ENCODE measurements around the gene SLAMF8.

Gene SLAMF8

GRCh38 chr1:159849626-159850366 lies 23.1 kb downstream of the SLAMF8 start:
- no peak for DNase-seq

GRCh38 chr1:159851407-159851806 lies 24.7 kb downstream of the SLAMF8 start:
- DNase-seq: no peak

- DNase-seq: no peak
Measured at GRCh38 chr1:159853417-159854115, 26.9 kb downstream of the SLAMF8 start.

- DNase-seq: no peak
Measured at GRCh38 chr1:159854116-159854692, 27.5 kb downstream of the SLAMF8 start.

GRCh38 chr1:159854693-159855192 lies 28.1 kb downstream of the SLAMF8 start:
- DNase-seq: no peak

GRCh38 chr1:159855709-159856108 lies 29.0 kb downstream of the SLAMF8 start:
- DNase-seq: no peak

- no peak for DNase-seq
Measured at GRCh38 chr1:159856576-159856975, 29.9 kb downstream of the SLAMF8 start.

- DNase-seq: no peak
Measured at GRCh38 chr1:159857889-159858288, 31.2 kb downstream of the SLAMF8 start.

- DNase-seq: no peak
Measured at GRCh38 chr1:159859767-159860322, 33.2 kb downstream of the SLAMF8 start.

- DNase-seq: no peak
Measured at GRCh38 chr1:159860456-159860855, 33.8 kb downstream of the SLAMF8 start.

GRCh38 chr1:159861218-159861617 lies 34.5 kb downstream of the SLAMF8 start:
- DNase-seq: no peak

- DNase-seq: no peak
Measured at GRCh38 chr1:159862031-159862430, 35.4 kb downstream of the SLAMF8 start.

- DNase-seq: no peak
Measured at GRCh38 chr1:159862557-159862956, 35.9 kb downstream of the SLAMF8 start, which contains the start of gene VSIG8. TSS of gene VSIG8 (minus strand) at chr1:159862657. CDS start at chr1:159862521, 136 bp downstream.

GRCh38 chr1:159864262-159864661 lies 37.6 kb downstream of the SLAMF8 start:
- DNase-seq: no peak

- no peak for DNase-seq
Measured at GRCh38 chr1:159866066-159866465, 39.4 kb downstream of the SLAMF8 start.

- no peak for DNase-seq
Measured at GRCh38 chr1:159866905-159867663, 40.4 kb downstream of the SLAMF8 start.

GRCh38 chr1:159867664-159868026 lies 41.0 kb downstream of the SLAMF8 start:
- DNase-seq: no peak

- DNase-seq: no peak
Measured at GRCh38 chr1:159868766-159869165, 42.1 kb downstream of the SLAMF8 start.

GRCh38 chr1:159869173-159869572 lies 42.5 kb downstream of the SLAMF8 start:
- DNase-seq: no peak

- DNase-seq: no peak
Measured at GRCh38 chr1:159869607-159870006, 42.9 kb downstream of the SLAMF8 start.

GRCh38 chr1:159870704-159871103 lies 44.0 kb downstream of the SLAMF8 start:
- no peak for DNase-seq

- no peak for DNase-seq
Measured at GRCh38 chr1:159872891-159873290, 46.2 kb downstream of the SLAMF8 start.

Data from GDM1 (cell line).